Sigmoid colon (tissue), 7 donors: Measurements from ENCODE around the gene CNTNAP5. TPM values are rescaled to one million over a fixed set of nuclear protein-coding genes. Genes with fewer than 3 reads are reported as not detected.

Experiments used
- DNase-seq: peaks from one replicate; pipeline ENCODE4 v3.0.0-alpha.2; 2019
- H3K27ac ChIP-seq, 4 donors: fragments of 200-600 bp; sonication (generic); one replicate each; pipeline ENCODE4 v1.5.1; 2016 to 2019; ENCODE audit warnings: mild to moderate bottlenecking in 1 of 4
- H3K27me3 ChIP-seq, 3 donors: fragments of 200-600 bp; sonication (generic); one replicate each; pipeline ENCODE4 v1.5.1; 2019; ENCODE audit warnings: mild to moderate bottlenecking in 1 of 3
- H3K36me3 ChIP-seq, 4 donors: fragments of 200-600 bp; sonication (generic); one replicate each; pipeline ENCODE4 v1.5.1; 2016 to 2019
- H3K4me1 ChIP-seq, 4 donors: fragments of 200-600 bp; sonication (generic); one replicate each; pipeline ENCODE4 v1.5.1; 2017 to 2019
- H3K4me3 ChIP-seq, 4 donors: fragments of 200-600 bp; sonication (generic); one replicate each; pipeline ENCODE4 v1.5.1; 2017 to 2019; ENCODE audit warnings: mild to moderate bottlenecking in 2 of 4, moderate library complexity in 1 of 4
- H3K9me3 ChIP-seq, 4 donors: fragments of 200-600 bp in 3 of 4; sonication (generic) in 3 of 4; one replicate each; pipeline versions ENCODE4 v1.5.1 to v1.6.1; 2013 to 2019
- CTCF ChIP-seq, 4 experiments: fragments of 450-650 bp in 3 of 4; fragments of 200-600 bp in 1 of 4; IDR thresholded peaks; one replicate each; pipeline ENCODE4 v1.5.1; 2016 to 2019; ENCODE audit warnings: antibody characterized with exemption in 4 of 4, mild to moderate bottlenecking in 3 of 4, moderate library complexity in 2 of 4
- EP300 ChIP-seq, 4 donors: sonication (generic); formaldehyde crosslinking; IDR thresholded peaks; one replicate each; pipeline ENCODE4 v1.6.1; 2017; ENCODE audit warnings: antibody characterized with exemption in 4 of 4
- POLR2A ChIP-seq, 2 donors: fragments of 450-650 bp; IDR thresholded peaks; one replicate each; pipeline ENCODE4 v1.6.1; 2016; ENCODE audit warnings: antibody characterized with exemption in 2 of 2, mild to moderate bottlenecking in 2 of 2, moderate library complexity in 2 of 2
- POLR2AphosphoS5 ChIP-seq, 4 donors: sonication (generic); formaldehyde crosslinking; IDR thresholded peaks; one replicate each; pipeline ENCODE4 v1.6.1; 2017; ENCODE audit warnings: antibody characterized with exemption in 4 of 4
- WGBS, 2 donors: extraction: QIAGEN DNeasy Blood & Tissue Kit; methylation state at CpG; one replicate each; pipeline ENCODE4 v1.1.7; 2013; 5-methylcytosine and 5-hydroxymethylcytosine counted together
- intact Hi-C: fragments of 100-400 bp; cut with DNase I; formaldehyde crosslinking; loops from one replicate; pipeline ENCODE4 v1.15.1; 2023
- polyA plus RNA-seq, 3 donors: library from polyadenylated mRNA; stranded (reverse); fragments of 200-250 nt; gene quantifications; one replicate each; pipeline ENCODE4 v1.2.3, GENCODE V29; 2013
- total RNA-seq, 4 donors: library from RNA; depleted of rRNA; stranded (reverse); fragments of >200 nt; gene quantifications; one replicate each; pipeline ENCODE4 v1.1.0, GENCODE V29; 2016
- donor health status: healthy with polysubstance abuse.
- donor health status: Bipolar disorder and iron deficiency.
- donor health status: healthy.

The CNTNAP5 gene
- total and polyA plus RNA-seq, 7 donors, result 0.74 to 4.5 (median 1.5) TPM; not detected in 2

- WGBS, 2 donors, result 78 to 79% methylated on average over 4 of the region's 4 CpGs
- no peak overlapping the region for H3K4me3 ChIP-seq
- no peaks in the 10 kb centered on the region for H3K27me3 ChIP-seq
- no peaks in the 10 kb centered on the region for H3K9me3 ChIP-seq
- intact Hi-C loops, result no loop called here
- DNase-seq, result no peak
- H3K36me3 ChIP-seq, result no peaks in the 10 kb centered on the region
- no peak for TF ChIP-seq EP300 (IDR thresholded peaks at IDR 0.05)
- no peaks in the 10 kb centered on the region for H3K4me1 ChIP-seq
- H3K27ac ChIP-seq, result no peak overlapping the region
Measured at GRCh38 chr2:124049136-124049535, 24.0 kb downstream of the CNTNAP5 start.

GRCh38 chr2:124050833-124051497 lies 25.9 kb downstream of the CNTNAP5 start:
- Histone ChIP-seq H3K36me3 (no peaks in the 10 kb centered on the region), H3K27ac (no peak overlapping the region), H3K9me3 (no peaks in the 10 kb centered on the region), H3K4me3 (no peak overlapping the region), H3K27me3 (no peaks in the 10 kb centered on the region), H3K4me1 (no peaks in the 10 kb centered on the region)
- no peak for DNase-seq
- WGBS, 2 donors, result 74 to 76% methylated on average over 2 of the region's 2 CpGs
- TF ChIP-seq POLR2A (IDR thresholded peaks at IDR 0.05) (no peak), POLR2AphosphoS5 (IDR thresholded peaks at IDR 0.05) (no peak), EP300 (IDR thresholded peaks at IDR 0.05) (no peak), CTCF (IDR thresholded peaks at IDR 0.05) (no peak)
- intact Hi-C loops, result no loop called here

GRCh38 chr2:124053796-124054195 lies 28.7 kb downstream of the CNTNAP5 start:
- 90 to 93% methylated on average over 3 of the region's 3 CpGs for WGBS, 2 donors
- Histone ChIP-seq H3K36me3 (no peaks in the 10 kb centered on the region), H3K4me3 (no peak overlapping the region), H3K27ac (no peak overlapping the region), H3K4me1 (no peaks in the 10 kb centered on the region), H3K27me3 (no peaks in the 10 kb centered on the region), H3K9me3 (no peaks in the 10 kb centered on the region)
- no peak for DNase-seq
- TF ChIP-seq POLR2AphosphoS5 (IDR thresholded peaks at IDR 0.05) (no peak), POLR2A (IDR thresholded peaks at IDR 0.05) (no peak), EP300 (IDR thresholded peaks at IDR 0.05) (no peak), CTCF (IDR thresholded peaks at IDR 0.05) (no peak)
- intact Hi-C loops, result no loop called here

GRCh38 chr2:124063596-124063995 lies 38.5 kb downstream of the CNTNAP5 start:
- 83 to 90% methylated on average over 2 of the region's 2 CpGs for WGBS, 2 donors
- H3K4me3 ChIP-seq, result no peak overlapping the region
- TF ChIP-seq POLR2A (IDR thresholded peaks at IDR 0.05) (no peak), EP300 (IDR thresholded peaks at IDR 0.05) (no peak), POLR2AphosphoS5 (IDR thresholded peaks at IDR 0.05) (no peak), CTCF (IDR thresholded peaks at IDR 0.05) (no peak)
- H3K36me3 ChIP-seq, result no peaks in the 10 kb centered on the region
- no peaks in the 10 kb centered on the region for H3K27me3 ChIP-seq
- no peak for DNase-seq
- no peak overlapping the region for H3K27ac ChIP-seq
- H3K4me1 ChIP-seq, result no peaks in the 10 kb centered on the region
- no peaks in the 10 kb centered on the region for H3K9me3 ChIP-seq
- intact Hi-C loops, result no loop called here

GRCh38 chr2:124065636-124066035 lies 40.5 kb downstream of the CNTNAP5 start:
- intact Hi-C loops, result no loop called here
- 70 to 76% methylated on average over 4 of the region's 4 CpGs for WGBS, 2 donors
- H3K36me3 ChIP-seq, result no peaks in the 10 kb centered on the region

More at GRCh38 chr2:124065636-124066035, 40.5 kb downstream of the CNTNAP5 start:
- TF ChIP-seq POLR2AphosphoS5 (IDR thresholded peaks at IDR 0.05), result no peak
- TF ChIP-seq CTCF (IDR thresholded peaks at IDR 0.05), result no peak
- TF ChIP-seq EP300 (IDR thresholded peaks at IDR 0.05), result no peak
- TF ChIP-seq POLR2A (IDR thresholded peaks at IDR 0.05), result no peak
- Histone ChIP-seq H3K27ac (no peak overlapping the region), H3K4me1 (no peaks in the 10 kb centered on the region), H3K27me3 (no peaks in the 10 kb centered on the region), H3K4me3 (no peak overlapping the region), H3K9me3 (no peaks in the 10 kb centered on the region)
- DNase-seq, result no peak
